OCI-LY1 (cell line): ENCODE data around the gene KCNC2.

Source experiments
- H2AFZ ChIP-seq: fragments of 200-600 bp; sonication (generic), shearing (Covaris generic); 2 replicates; pipeline ENCODE4 v1.6.0; 2014; ENCODE audit warnings: antibody characterized with exemption, mild to moderate bottlenecking, low read length
- H3F3A ChIP-seq: fragments of 200-600 bp; sonication (generic), shearing (Covaris generic); 2 replicates; pipeline ENCODE4 v1.6.0; 2014; ENCODE audit warnings: mild to moderate bottlenecking, antibody characterized with exemption, low read length, moderate library complexity; ENCODE audit not compliant: insufficient read depth
- H3K27ac ChIP-seq: fragments of 200-600 bp; sonication (generic); 2 replicates; pipeline ENCODE4 v1.5.1; 2014; ENCODE audit warnings: low read length, mixed run types, mild to moderate bottlenecking, low read depth; ENCODE audit not compliant: poor library complexity, severe bottlenecking
- H3K27me3 ChIP-seq: fragments of 200-600 bp; sonication (generic); 2 replicates; pipeline ENCODE4 v1.6.0; 2014; ENCODE audit warnings: antibody characterized with exemption, mild to moderate bottlenecking, low read length, moderate library complexity; ENCODE audit not compliant: insufficient read depth
- H3K36me3 ChIP-seq: fragments of 200-600 bp; sonication (generic); 2 replicates; pipeline ENCODE4 v1.6.1; 2014; ENCODE audit warnings: mild to moderate bottlenecking, antibody characterized with exemption, low read length, moderate library complexity, mixed read lengths; ENCODE audit not compliant: insufficient read depth
- H3K4me1 ChIP-seq: fragments of 200-600 bp; sonication (generic); 2 replicates; pipeline ENCODE4 v1.5.1; 2014; ENCODE audit warnings: mild to moderate bottlenecking, low read length, moderate library complexity; ENCODE audit not compliant: insufficient read depth, severe bottlenecking
- H3K4me2 ChIP-seq: fragments of 200-600 bp; sonication (generic), shearing (Covaris generic); 2 replicates; pipeline ENCODE4 v1.6.1; 2014; ENCODE audit warnings: low read length
- H3K4me3 ChIP-seq: fragments of 200-600 bp; sonication (generic); 2 replicates; pipeline ENCODE4 v1.5.1; 2014; ENCODE audit warnings: low read length, low read depth, mild to moderate bottlenecking, mixed read lengths; ENCODE audit not compliant: poor library complexity, severe bottlenecking
- H3K79me2 ChIP-seq: fragments of 200-600 bp; shearing (Covaris generic); 2 replicates; pipeline ENCODE4 v1.6.1; 2016; ENCODE audit warnings: mixed run types, low read length, mixed read lengths; ENCODE audit not compliant: insufficient read depth
- H3K9ac ChIP-seq: fragments of 200-600 bp; sonication (generic), shearing (Covaris generic); 2 replicates; pipeline ENCODE4 v1.6.1; 2014; ENCODE audit warnings: mild to moderate bottlenecking, low read length, mixed read lengths
- H3K9me2 ChIP-seq: fragments of 200-600 bp; sonication (generic), shearing (Covaris generic); 2 replicates; pipeline ENCODE4 v1.6.1; 2014; ENCODE audit warnings: low read depth, mild to moderate bottlenecking, low read length, mixed read lengths
- H3K9me3 ChIP-seq: fragments of 200-600 bp; shearing (Covaris generic); 2 replicates; pipeline ENCODE4 v1.6.1; 2014; ENCODE audit warnings: low read length, mixed read lengths
- H4K20me1 ChIP-seq: fragments of 200-600 bp; sonication (generic), shearing (Covaris generic); 2 replicates; pipeline ENCODE4 v1.6.0; 2016; ENCODE audit warnings: mild to moderate bottlenecking, low read length; ENCODE audit not compliant: insufficient read depth
- EZH2 ChIP-seq: fragments of 200-600 bp; sonication (generic), shearing (Covaris generic); IDR thresholded peaks from 2 replicates; pipeline ENCODE4 v1.8.0; 2017; ENCODE audit warnings: borderline replicate concordance, mixed run types, mild to moderate bottlenecking, antibody characterized with exemption, low read length, moderate library complexity, mixed read lengths
- TF ChIP-seq, protein P1 (sequence below): fragments of 200-600 bp; sonication (generic), shearing (Covaris generic); IDR thresholded peaks from 2 replicates; pipeline ENCODE4 v1.5.1; 2017; ENCODE audit warnings: mild to moderate bottlenecking, antibody characterized with exemption, low read length, moderate library complexity, mixed read lengths

KCNC2 gene

DNA sequence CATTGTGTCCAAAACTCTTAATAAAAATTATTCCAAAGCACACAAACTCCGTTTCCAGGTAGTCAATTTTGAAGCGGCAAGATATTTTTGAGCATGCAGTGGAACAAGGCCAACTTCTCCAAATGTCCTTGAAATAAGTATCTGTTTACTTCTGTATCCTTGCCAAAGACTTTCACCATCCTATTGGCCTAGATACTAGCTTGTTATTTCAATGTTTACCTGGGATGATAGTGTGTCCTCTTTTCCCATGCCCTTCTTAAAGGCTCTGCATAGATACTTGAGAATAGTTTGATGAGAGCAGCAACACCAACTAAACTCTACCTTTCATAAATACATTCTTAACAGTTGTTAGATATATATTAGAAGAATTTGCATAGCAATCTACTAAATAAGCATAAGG, 160.9 kb downstream of the KCNC2 start:
- Histone ChIP-seq H3F3A (no peaks in the 10 kb centered on the region), H3K4me3 (no peak overlapping the region), H3K9ac (no peak overlapping the region), H3K4me1 (no peaks in the 10 kb centered on the region), H3K79me2 (no peaks in the 10 kb centered on the region), H3K9me3 (no peaks in the 10 kb centered on the region), H3K4me2 (no peak overlapping the region), H3K36me3 (no peaks in the 10 kb centered on the region), H4K20me1 (no peaks in the 10 kb centered on the region), H3K27me3 (no peaks in the 10 kb centered on the region), H3K27ac (no peak overlapping the region), H2AFZ (no peak overlapping the region), H3K9me2 (no peaks in the 10 kb centered on the region)
- TF ChIP-seq, protein P1, sequence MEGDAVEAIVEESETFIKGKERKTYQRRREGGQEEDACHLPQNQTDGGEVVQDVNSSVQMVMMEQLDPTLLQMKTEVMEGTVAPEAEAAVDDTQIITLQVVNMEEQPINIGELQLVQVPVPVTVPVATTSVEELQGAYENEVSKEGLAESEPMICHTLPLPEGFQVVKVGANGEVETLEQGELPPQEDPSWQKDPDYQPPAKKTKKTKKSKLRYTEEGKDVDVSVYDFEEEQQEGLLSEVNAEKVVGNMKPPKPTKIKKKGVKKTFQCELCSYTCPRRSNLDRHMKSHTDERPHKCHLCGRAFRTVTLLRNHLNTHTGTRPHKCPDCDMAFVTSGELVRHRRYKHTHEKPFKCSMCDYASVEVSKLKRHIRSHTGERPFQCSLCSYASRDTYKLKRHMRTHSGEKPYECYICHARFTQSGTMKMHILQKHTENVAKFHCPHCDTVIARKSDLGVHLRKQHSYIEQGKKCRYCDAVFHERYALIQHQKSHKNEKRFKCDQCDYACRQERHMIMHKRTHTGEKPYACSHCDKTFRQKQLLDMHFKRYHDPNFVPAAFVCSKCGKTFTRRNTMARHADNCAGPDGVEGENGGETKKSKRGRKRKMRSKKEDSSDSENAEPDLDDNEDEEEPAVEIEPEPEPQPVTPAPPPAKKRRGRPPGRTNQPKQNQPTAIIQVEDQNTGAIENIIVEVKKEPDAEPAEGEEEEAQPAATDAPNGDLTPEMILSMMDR, result no peak
- no peak for TF ChIP-seq EZH2

DNA sequence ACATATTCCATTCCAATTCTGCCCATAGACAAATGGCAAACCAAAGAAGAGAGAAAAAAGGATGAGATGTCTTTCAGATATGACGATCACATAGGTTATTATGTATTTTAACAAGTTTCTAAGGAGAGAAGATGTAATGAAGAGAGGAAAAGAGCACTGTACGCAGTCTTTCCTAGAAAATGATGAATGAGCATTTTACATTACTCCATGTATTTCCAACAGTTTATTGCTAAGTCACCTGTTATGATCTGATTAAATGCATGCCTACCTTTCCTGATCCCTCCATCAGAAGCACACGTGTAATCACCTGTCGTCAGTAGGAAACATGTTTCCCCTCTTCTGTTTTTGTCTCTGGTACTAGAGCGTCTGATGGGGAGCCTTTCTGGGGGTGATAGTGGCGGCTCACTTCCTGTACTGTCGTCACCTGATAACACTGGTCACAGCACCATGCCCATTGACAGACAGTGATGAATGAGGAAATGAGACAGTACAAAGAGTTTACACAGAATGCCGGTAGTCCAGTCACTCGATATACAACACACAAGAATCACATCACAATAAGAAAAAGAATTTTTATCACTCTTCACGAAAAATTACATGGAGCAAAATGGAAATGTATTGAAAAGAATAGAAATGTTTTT, 161.6 kb downstream of the KCNC2 start:
- Histone ChIP-seq H3K9ac (no peak overlapping the region), H2AFZ (no peak overlapping the region), H3K9me2 (no peaks in the 10 kb centered on the region), H3F3A (no peaks in the 10 kb centered on the region), H3K4me3 (no peak overlapping the region), H3K36me3 (no peaks in the 10 kb centered on the region), H4K20me1 (no peaks in the 10 kb centered on the region), H3K79me2 (no peaks in the 10 kb centered on the region), H3K4me2 (no peak overlapping the region), H3K27ac (no peak overlapping the region), H3K27me3 (no peaks in the 10 kb centered on the region), H3K4me1 (no peaks in the 10 kb centered on the region), H3K9me3 (no peaks in the 10 kb centered on the region)
- no peak for TF ChIP-seq EZH2
- TF ChIP-seq, protein P1, result no peak

DNA sequence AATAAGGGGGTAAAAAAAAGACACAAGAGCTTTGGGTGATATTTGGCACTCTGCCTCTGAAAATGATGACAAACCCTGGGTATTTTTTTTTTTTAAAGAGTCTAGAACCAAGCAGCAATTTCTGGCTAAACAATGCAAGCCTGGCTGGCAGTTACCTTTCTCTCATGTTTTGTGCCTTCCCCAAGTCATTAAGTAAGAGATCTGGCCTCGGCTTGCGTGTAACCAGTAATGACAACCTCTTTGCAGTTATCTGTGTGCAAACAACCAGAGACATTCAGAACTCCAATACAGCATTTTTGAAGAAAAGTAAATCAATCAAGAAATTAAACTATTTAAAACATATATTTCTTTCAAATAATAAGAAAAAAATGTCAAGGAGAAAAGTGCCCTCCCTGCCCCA, 167.5 kb downstream of the KCNC2 start:
- Histone ChIP-seq H3K79me2 (no peaks in the 10 kb centered on the region), H3K36me3 (no peaks in the 10 kb centered on the region), H3K27me3 (no peaks in the 10 kb centered on the region), H2AFZ (no peak overlapping the region), H3K9me2 (no peaks in the 10 kb centered on the region), H3F3A (no peaks in the 10 kb centered on the region), H3K27ac (no peak overlapping the region), H3K9me3 (no peaks in the 10 kb centered on the region), H3K9ac (no peak overlapping the region), H3K4me1 (no peaks in the 10 kb centered on the region), H3K4me2 (no peak overlapping the region), H3K4me3 (no peak overlapping the region), H4K20me1 (no peaks in the 10 kb centered on the region)
- no peak for TF ChIP-seq EZH2
- TF ChIP-seq, protein P1, result no peak
